Measurements from ENCODE around the gene NEK1.

The NEK1 gene

GRCh38 chr4:169361756-169362155 is 250.6 kb downstream of the NEK1 start:
- DNase-seq: no peak

GRCh38 chr4:169359961-169360360 is 252.4 kb downstream of the NEK1 start:
- no peak for DNase-seq

GRCh38 chr4:169352360-169352759 is 260.0 kb downstream of the NEK1 start:
- DNase-seq: no peak

GRCh38 chr4:169351872-169352271 is 260.5 kb downstream of the NEK1 start:
- no peak for DNase-seq

GRCh38 chr4:169348541-169348940 is 263.8 kb downstream of the NEK1 start:
- DNase-seq: no peak

- DNase-seq: no peak
Observed at GRCh38 chr4:169346840-169347239, 265.5 kb downstream of the NEK1 start.

GRCh38 chr4:169345316-169345721 is 267.1 kb downstream of the NEK1 start:
- no peak for DNase-seq

Data from activated gamma-delta T cell (primary cell).